MM.1S (cell line): Measurements from ENCODE around the gene PRKCZ.

Source experiments
- DNase-seq: peaks from one replicate; pipeline ENCODE4 v3.0.0-alpha.2; 2015
- H2AFZ ChIP-seq: fragments of 300-600 bp; sonication (generic); 2 replicates; pipeline ENCODE4 v1.6.0; 2016; ENCODE audit warnings: antibody characterized with exemption, low read length
- H3F3A ChIP-seq: fragments of 300-600 bp; sonication (generic); 2 replicates; pipeline ENCODE4 v1.6.1; 2016; ENCODE audit warnings: mild to moderate bottlenecking, antibody characterized with exemption, low read length, moderate library complexity, mixed read lengths; ENCODE audit not compliant: insufficient read depth
- H3K27ac ChIP-seq: fragments of 300-600 bp; sonication (generic); 2 replicates; pipeline ENCODE4 v1.5.1; 2016; ENCODE audit warnings: mild to moderate bottlenecking, low read length
- H3K27me3 ChIP-seq: fragments of 300-600 bp; sonication (generic); replicated peaks from 2 replicates; pipeline ENCODE4 v1.6.0; 2016; ENCODE audit warnings: low read length; ENCODE audit not compliant: insufficient read depth
- H3K36me3 ChIP-seq: fragments of 300-600 bp; sonication (generic); replicated peaks from 2 replicates; pipeline ENCODE4 v1.6.1; 2016; ENCODE audit warnings: mild to moderate bottlenecking, low read length, mixed read lengths; ENCODE audit not compliant: insufficient read depth
- H3K4me1 ChIP-seq: fragments of 300-600 bp; sonication (generic); 2 replicates; pipeline ENCODE4 v1.6.1; 2016; ENCODE audit warnings: low read length, mixed read lengths
- H3K4me2 ChIP-seq: fragments of 300-600 bp; sonication (generic); 2 replicates; pipeline ENCODE4 v1.6.0; 2016; ENCODE audit warnings: low read depth, low read length
- H3K4me3 ChIP-seq: fragments of 300-600 bp; sonication (generic); 2 replicates; pipeline ENCODE4 v1.5.1; 2016; ENCODE audit warnings: low read length, mixed read lengths
- H3K79me2 ChIP-seq: fragments of 300-600 bp; sonication (generic); 2 replicates; pipeline ENCODE4 v1.6.1; 2016; ENCODE audit warnings: mixed run types, low read length, mixed read lengths
- H3K9ac ChIP-seq: fragments of 300-600 bp; sonication (generic); 2 replicates; pipeline ENCODE4 v1.6.1; 2016; ENCODE audit warnings: low read length, mixed read lengths
- H3K9me2 ChIP-seq: fragments of 300-600 bp; sonication (generic); replicated peaks from 2 replicates; pipeline ENCODE4 v1.6.1; 2016; ENCODE audit warnings: mild to moderate bottlenecking, low read length, mixed read lengths; ENCODE audit not compliant: insufficient read depth
- H3K9me3 ChIP-seq: fragments of 300-600 bp; sonication (generic); replicated peaks from 2 replicates; pipeline ENCODE4 v1.6.1; 2016; ENCODE audit warnings: mild to moderate bottlenecking, low read length, mixed read lengths; ENCODE audit not compliant: insufficient read depth
- H4K20me1 ChIP-seq: fragments of 300-600 bp; sonication (generic); 2 replicates; pipeline ENCODE4 v1.6.1; 2016; ENCODE audit warnings: mild to moderate bottlenecking, low read length, moderate library complexity, mixed read lengths; ENCODE audit not compliant: insufficient read depth
- CTCF ChIP-seq: fragments of 300-600 bp; sonication (generic); IDR thresholded peaks from 2 replicates; pipeline ENCODE4 v1.5.1; 2016; ENCODE audit warnings: antibody characterized with exemption, low read length, mixed read lengths
- EZH2 ChIP-seq: fragments of 300-600 bp; sonication (generic); optimal IDR thresholded peaks from 2 replicates; pipeline ENCODE3; 2017; ENCODE audit warnings: low read depth, mild to moderate bottlenecking, antibody characterized with exemption, low read length, mixed read lengths
- EZH2phosphoT487 ChIP-seq: fragments of 300-600 bp; sonication (generic); IDR thresholded peaks from 2 replicates; pipeline ENCODE4 v1.6.1; 2018; ENCODE audit warnings: antibody characterized with exemption, low read length

The PRKCZ gene

GRCh38 chr1:2037314-2037979 lies 12.8 kb upstream of the PRKCZ start:
- Histone ChIP-seq H4K20me1 (no peaks in the 10 kb centered on the region), H3K27ac (no peak overlapping the region), H2AFZ (no peak overlapping the region), H3K9ac (no peak overlapping the region), H3K4me1 (no peaks in the 10 kb centered on the region), H3K4me2 (no peak overlapping the region), H3K9me3 (no peaks in the 10 kb centered on the region), H3K27me3 (peaks cover 96% of the 10 kb centered on the region), H3K9me2 (no peaks in the 10 kb centered on the region), H3K79me2 (no peaks in the 10 kb centered on the region), H3K36me3 (no peaks in the 10 kb centered on the region), H3F3A (no peaks in the 10 kb centered on the region), H3K4me3 (no peak overlapping the region)
- TF ChIP-seq EZH2phosphoT487 (no peak), EZH2 (no peak), CTCF (no peak)
- DNase-seq: no peak

- Histone ChIP-seq H2AFZ (no peak overlapping the region), H3K79me2 (no peaks in the 10 kb centered on the region), H3K4me1 (no peaks in the 10 kb centered on the region), H3K9ac (no peak overlapping the region), H3K27ac (no peak overlapping the region), H3F3A (no peaks in the 10 kb centered on the region), H3K9me2 (no peaks in the 10 kb centered on the region), H4K20me1 (no peaks in the 10 kb centered on the region), H3K4me2 (no peak overlapping the region), H3K4me3 (no peak overlapping the region), H3K27me3 (peaks cover 95% of the 10 kb centered on the region), H3K36me3 (no peaks in the 10 kb centered on the region), H3K9me3 (no peaks in the 10 kb centered on the region)
- TF ChIP-seq CTCF (no peak), EZH2phosphoT487 (no peak), EZH2 (no peak)
- no peak for DNase-seq
These were observed 12.0 kb upstream of the PRKCZ start for GRCh38 chr1:2038229-2038628.

GRCh38 chr1:2039251-2039650 lies 11.0 kb upstream of the PRKCZ start:
- no peak overlapping the region for H3K27ac ChIP-seq
- H3K27me3 ChIP-seq: peaks cover 95% of the 10 kb centered on the region
- H3K9ac ChIP-seq: no peak overlapping the region
- TF ChIP-seq EZH2 (no peak), CTCF (no peak), EZH2phosphoT487 (no peak)
- no peaks in the 10 kb centered on the region for H3K79me2 ChIP-seq
- no peaks in the 10 kb centered on the region for H4K20me1 ChIP-seq
- DNase-seq: no peak
- no peaks in the 10 kb centered on the region for H3F3A ChIP-seq
- no peaks in the 10 kb centered on the region for H3K9me3 ChIP-seq
- no peak overlapping the region for H2AFZ ChIP-seq
- no peak overlapping the region for H3K4me3 ChIP-seq
- H3K9me2 ChIP-seq: no peaks in the 10 kb centered on the region
- no peaks in the 10 kb centered on the region for H3K4me1 ChIP-seq
- H3K36me3 ChIP-seq: no peaks in the 10 kb centered on the region
- no peak overlapping the region for H3K4me2 ChIP-seq
